H1 (cell line): ENCODE measurements around the gene PUS3. TPM values are rescaled to one million over a fixed set of nuclear protein-coding genes. Genes with fewer than 3 reads are reported as not detected.

Source experiments
- BACH1 ChIP-seq: IDR thresholded peaks from 2 replicates; pipeline ENCODE4 v1.6.1; 2012; ENCODE audit warnings: low read length, improper control_type of control experiment
- CTBP2 ChIP-seq: IDR thresholded peaks from 2 replicates; pipeline ENCODE4 v1.7.0; 2011; ENCODE audit warnings: borderline replicate concordance, mild to moderate bottlenecking, moderate library complexity, mixed read lengths, low read length; ENCODE audit not compliant: insufficient read depth, insufficient read length
- PHF8 ChIP-seq: fragments of 200-600 bp; sonication (generic); conservative IDR thresholded peaks from 2 replicates; pipeline ENCODE4 v1.7.1; 2012; ENCODE audit warnings: low read depth, mild to moderate bottlenecking, inconsistent platforms, low read length, moderate library complexity
- polyA plus RNA-seq, 7 experiments: library from polyadenylated mRNA; depleted of rRNA in 3 of 7; stranded (reverse) in 5 of 7; unstranded in 2 of 7; fragments of >200 nt in 5 of 7; fragments of 200-250 nt in 2 of 7; gene quantifications; 1 replicate in 5 of 7; 2 replicates in 1 of 7; 4 replicates in 1 of 7; pipeline versions ENCODE4 v1.2.1 to v1.2.3, GENCODE V29; 2011 to 2013; ENCODE audit warnings: missing spikeins in 2 of 7, mixed read lengths in 2 of 7
- total RNA-seq: library from RNA; stranded (reverse); fragmentation: NEBNext Ultra II Directional; extraction: Animal tissue kit (Norgen Biotek cat#: 25700); gene quantifications from 2 replicates; pipeline ENCODE4 v1.2.1, GENCODE V29; 2021
- TF ChIP-seq, protein P1 (sequence below): IDR thresholded peaks from 2 replicates; pipeline ENCODE4 v1.6.1; 2011; ENCODE audit warnings: low read length, improper control_type of control experiment

Gene PUS3
- total and polyA plus RNA-seq, 2 of the 8 experiments (the other 6 are each of a cell fraction or from before 2014, with no cell fraction given) = 8.7 to 22.6 TPM

GRCh38 chr11:125916683-125917347 lies 13.8 kb upstream of the PUS3 start (continued):
- TF ChIP-seq, protein P1, sequence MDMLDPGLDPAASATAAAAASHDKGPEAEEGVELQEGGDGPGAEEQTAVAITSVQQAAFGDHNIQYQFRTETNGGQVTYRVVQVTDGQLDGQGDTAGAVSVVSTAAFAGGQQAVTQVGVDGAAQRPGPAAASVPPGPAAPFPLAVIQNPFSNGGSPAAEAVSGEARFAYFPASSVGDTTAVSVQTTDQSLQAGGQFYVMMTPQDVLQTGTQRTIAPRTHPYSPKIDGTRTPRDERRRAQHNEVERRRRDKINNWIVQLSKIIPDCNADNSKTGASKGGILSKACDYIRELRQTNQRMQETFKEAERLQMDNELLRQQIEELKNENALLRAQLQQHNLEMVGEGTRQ = no peak
- TF ChIP-seq PHF8 (no peak), CTBP2 (no peak), BACH1 (no peak)
- TF ChIP-seq, all 59 proteins: peak for 0
